GM19395 (cell line): ENCODE measurements around the gene GDF15.
"Not testable (repeated sequence)": the region's sequence is repeated elsewhere in the genome, so short reads cannot be mapped to it uniquely, and the experiment has no call there.

ENCODE experiments used
- ATAC-seq: cut with Tn5 transposase; IDR thresholded peaks from one replicate; pipeline ENCODE4 v1.9.1; 2021; ENCODE audit warnings: mild to moderate bottlenecking, moderate library complexity; ENCODE audit not compliant: unreplicated experiment

The GDF15 gene

GRCh38 chr19:18390065-18390907, 4.3 kb downstream of the GDF15 start:
- no peak for ATAC-seq

GRCh38 chr19:18391509-18392075, 5.6 kb downstream of the GDF15 start:
- ATAC-seq: no peak

GRCh38 chr19:18392417-18392816, 6.5 kb downstream of the GDF15 start:
- no peak for ATAC-seq

- no peak for ATAC-seq
These were observed 7.0 kb downstream of the GDF15 start for GRCh38 chr19:18392926-18393325.

- ATAC-seq: no peak
These were observed 7.9 kb downstream of the GDF15 start for GRCh38 chr19:18393836-18394235.

GRCh38 chr19:18396471-18397241, 10.7 kb downstream of the GDF15 start:
- no peak for ATAC-seq

- no peak for ATAC-seq
These were observed 11.6 kb downstream of the GDF15 start, which contains the start of gene LRRC25 for GRCh38 chr19:18397242-18398202. Gene LRRC25 (minus strand): TSS chr19:18397622. CDS start chr19:18396963, 659 bp downstream.

- ATAC-seq: no peak
These were observed 13.1 kb downstream of the GDF15 start for GRCh38 chr19:18399008-18399407.

- no peak for ATAC-seq
These were observed 15.7 kb downstream of the GDF15 start for GRCh38 chr19:18401580-18402112.

GRCh38 chr19:18402455-18403248, 16.7 kb downstream of the GDF15 start:
- ATAC-seq: not testable (repeated sequence)

GRCh38 chr19:18405754-18406153, 19.8 kb downstream of the GDF15 start:
- not testable (repeated sequence) for ATAC-seq

- ATAC-seq: no peak
These were observed 20.8 kb downstream of the GDF15 start for GRCh38 chr19:18406749-18407148.

GRCh38 chr19:18408053-18408476, 22.1 kb downstream of the GDF15 start:
- no peak for ATAC-seq

GRCh38 chr19:18412610-18413239, 26.8 kb downstream of the GDF15 start:
- ATAC-seq: no peak

- ATAC-seq: no peak
These were observed 28.7 kb downstream of the GDF15 start for GRCh38 chr19:18414504-18415177.

- ATAC-seq: no peak
These were observed 29.4 kb downstream of the GDF15 start for GRCh38 chr19:18415178-18415867.

GRCh38 chr19:18416778-18417249, 30.9 kb downstream of the GDF15 start:
- no peak for ATAC-seq
